Neural cell (in vitro differentiated cells): ENCODE results near the gene RPS17. TPM values are rescaled to one million over a fixed set of nuclear protein-coding genes. Genes with fewer than 3 reads are reported as not detected.

Source experiments
- H2AFZ ChIP-seq: fragments of 200-600, 300-800 bp; sonication (generic), shearing (Covaris generic); 2 replicates; pipeline ENCODE4 v1.6.0; 2014; ENCODE audit warnings: low read depth, mild to moderate bottlenecking, antibody characterized with exemption, low read length, moderate library complexity
- H3F3A ChIP-seq: fragments of 200-600 bp; shearing (Covaris generic); 2 replicates; pipeline ENCODE4 v1.6.1; 2016; ENCODE audit warnings: mild to moderate bottlenecking, moderate library complexity, mixed read lengths, antibody characterized with exemption, low read length; ENCODE audit not compliant: insufficient read depth, poor library complexity, severe bottlenecking
- H3K27ac ChIP-seq: fragments of 200-600, 300-800 bp; sonication (generic), shearing (Covaris generic); 2 replicates; pipeline ENCODE4 v1.5.1; 2014; ENCODE audit warnings: mild to moderate bottlenecking, low read length, moderate library complexity
- H3K27me3 ChIP-seq: fragments of 300-800, 200-600 bp; sonication (generic), shearing (Covaris generic); 2 replicates; pipeline ENCODE4 v1.6.0; 2014; ENCODE audit warnings: mild to moderate bottlenecking, low read depth, low read length, moderate library complexity; ENCODE audit not compliant: insufficient read depth
- H3K36me3 ChIP-seq: fragments of 300-800, 200-600 bp; sonication (generic), shearing (Covaris generic); 2 replicates; pipeline ENCODE4 v1.5.1; 2014; ENCODE audit warnings: mild to moderate bottlenecking, antibody characterized with exemption, low read length, moderate library complexity; ENCODE audit not compliant: insufficient read depth
- H3K4me2 ChIP-seq: fragments of 300-800, 200-600 bp; sonication (generic), shearing (Covaris generic); 2 replicates; pipeline ENCODE4 v1.6.0; 2014; ENCODE audit warnings: mild to moderate bottlenecking, low read length
- H3K4me3 ChIP-seq: fragments of 300-800, 200-600 bp; sonication (generic), shearing (Covaris generic); 2 replicates; pipeline ENCODE4 v1.5.1; 2014; ENCODE audit warnings: mild to moderate bottlenecking, low read length, moderate library complexity
- H3K79me2 ChIP-seq: fragments of 200-600 bp; shearing (Covaris generic); replicated peaks from 2 replicates; pipeline ENCODE4 v1.6.0; 2014; ENCODE audit warnings: mild to moderate bottlenecking, low read length, moderate library complexity; ENCODE audit not compliant: insufficient read depth
- H3K9ac ChIP-seq: fragments of 300-800, 200-600 bp; sonication (generic), shearing (Covaris generic); 2 replicates; pipeline ENCODE4 v1.6.1; 2016; ENCODE audit warnings: mild to moderate bottlenecking, low read length, mixed read lengths
- H3K9me2 ChIP-seq: fragments of 200-600 bp; shearing (Covaris generic); 2 replicates; pipeline ENCODE4 v1.6.1; 2016; ENCODE audit warnings: mild to moderate bottlenecking, low read length, mixed read lengths; ENCODE audit not compliant: insufficient read depth
- H3K9me3 ChIP-seq: fragments of 200-600, 300-800 bp; sonication (generic), shearing (Covaris generic); 2 replicates; pipeline ENCODE4 v1.6.1; 2016; ENCODE audit warnings: mild to moderate bottlenecking, mixed run types, low read length, moderate library complexity, mixed read lengths
- H4K20me1 ChIP-seq: fragments of 200-600 bp; shearing (Covaris generic); 2 replicates; pipeline ENCODE4 v1.6.1; 2016; ENCODE audit warnings: mild to moderate bottlenecking, mixed run types; ENCODE audit not compliant: insufficient read depth
- EP300 ChIP-seq: fragments of 450-650 bp; conservative IDR thresholded peaks from 2 replicates; pipeline ENCODE4 v1.6.1; 2014; ENCODE audit warnings: antibody characterized with exemption, mild to moderate bottlenecking, moderate library complexity; ENCODE audit not compliant: poor library complexity, severe bottlenecking
- EZH2 ChIP-seq: fragments of 200-600, 300-800 bp; shearing (Covaris generic), sonication (generic); IDR thresholded peaks from 2 replicates; pipeline ENCODE4 v1.6.1; 2014; ENCODE audit warnings: antibody characterized with exemption, low read length, borderline replicate concordance, mild to moderate bottlenecking; ENCODE audit not compliant: insufficient read depth, poor library complexity, severe bottlenecking
- MXI1 ChIP-seq: fragments of 450-650 bp; conservative IDR thresholded peaks from 2 replicates; pipeline ENCODE4 v1.6.1; 2014; ENCODE audit warnings: antibody characterized with exemption, mild to moderate bottlenecking; ENCODE audit not compliant: poor library complexity, severe bottlenecking
- POLR2AphosphoS5 ChIP-seq: IDR thresholded peaks from 2 replicates; pipeline ENCODE4 v1.6.1; 2012
- RAD21 ChIP-seq: fragments of 450-650 bp; conservative IDR thresholded peaks from 2 replicates; pipeline ENCODE4 v1.6.1; 2014; ENCODE audit warnings: antibody characterized with exemption, mild to moderate bottlenecking, moderate library complexity
- SMC3 ChIP-seq: fragments of 450-650 bp; conservative IDR thresholded peaks from 2 replicates; pipeline ENCODE4 v1.6.1; 2014; ENCODE audit warnings: antibody characterized with exemption, mild to moderate bottlenecking, moderate library complexity; ENCODE audit not compliant: poor library complexity
- TAF1 ChIP-seq: IDR thresholded peaks from 2 replicates; pipeline ENCODE4 v1.6.1; 2012; ENCODE audit warnings: low read depth
- polyA plus RNA-seq: library from polyadenylated mRNA; depleted of rRNA; stranded (reverse); fragments of >200 nt; gene quantifications from 2 replicates; pipeline ENCODE4 v1.2.3, GENCODE V29; 2014
- TF ChIP-seq, protein P1 (sequence below): fragments of 450-650 bp; IDR thresholded peaks from 2 replicates; pipeline ENCODE4 v1.5.1; 2014; ENCODE audit warnings: antibody characterized with exemption, mild to moderate bottlenecking, moderate library complexity; ENCODE audit not compliant: poor library complexity, severe bottlenecking
- TF ChIP-seq, protein P2 (sequence below): IDR thresholded peaks from 2 replicates; pipeline ENCODE4 v1.6.1; 2012; ENCODE audit warnings: borderline replicate concordance

The RPS17 gene
- polyA plus RNA-seq, 1 donor from 2014 or later, result 2,561 TPM

DNA sequence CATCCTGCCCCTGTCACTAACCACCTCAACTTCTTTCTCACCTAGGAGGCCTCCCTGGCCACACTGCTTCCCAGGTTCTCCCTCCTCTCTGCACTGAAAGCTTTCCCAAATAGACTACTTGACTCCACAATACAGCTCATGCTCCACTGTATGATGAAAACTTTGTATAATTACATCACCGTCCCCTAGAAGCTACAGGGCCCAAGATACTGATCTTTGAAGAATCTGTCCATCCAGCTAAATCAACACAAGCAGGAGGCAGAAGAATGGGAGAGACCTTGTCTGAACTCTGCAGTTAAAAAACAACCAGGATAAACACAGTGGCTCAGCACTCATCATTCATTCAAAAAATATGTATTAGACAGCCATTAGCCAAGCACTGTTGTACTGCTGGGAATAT, 26.4 kb upstream of the RPS17 start:
- TF ChIP-seq TAF1, result no peak
- TF ChIP-seq RAD21, result no peak
- Histone ChIP-seq H3K79me2 (no peaks in the 10 kb centered on the region), H3K27ac (no peak overlapping the region), H3K9me2 (no peaks in the 10 kb centered on the region), H4K20me1 (no peaks in the 10 kb centered on the region), H3K4me2 (no peak overlapping the region), H3F3A (no peaks in the 10 kb centered on the region), H3K9ac (no peak overlapping the region), H3K4me3 (no peak overlapping the region), H3K9me3 (no peaks in the 10 kb centered on the region), H3K27me3 (no peaks in the 10 kb centered on the region), H3K36me3 (no peaks in the 10 kb centered on the region), H2AFZ (no peak overlapping the region)

DNA sequence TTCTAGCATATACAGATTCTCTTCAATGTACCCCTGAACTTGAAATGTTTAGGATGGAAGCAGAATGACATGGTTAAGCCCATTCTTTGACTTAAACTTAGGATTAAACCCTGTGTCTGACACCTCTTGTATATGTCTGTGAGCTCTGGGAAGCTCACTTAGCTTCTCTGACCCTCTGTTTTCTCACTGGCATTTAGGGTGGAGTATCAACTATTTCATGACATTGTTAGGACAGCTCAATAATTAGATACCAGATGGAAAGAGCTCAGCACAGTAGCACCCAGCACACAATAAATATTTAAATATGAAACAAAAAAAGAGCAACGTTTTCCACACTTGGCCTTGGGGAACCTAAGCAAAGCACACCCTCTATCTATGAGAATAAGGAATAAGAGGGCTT, 18.2 kb upstream of the RPS17 start:
- Histone ChIP-seq H3K9ac (no peak overlapping the region), H3K27ac (no peak overlapping the region), H3K27me3 (no peaks in the 10 kb centered on the region), H3K79me2 (no peaks in the 10 kb centered on the region), H3K9me3 (no peaks in the 10 kb centered on the region), H2AFZ (no peak overlapping the region), H4K20me1 (no peaks in the 10 kb centered on the region), H3K4me2 (no peak overlapping the region), H3F3A (no peaks in the 10 kb centered on the region), H3K36me3 (no peaks in the 10 kb centered on the region), H3K4me3 (no peak overlapping the region), H3K9me2 (no peaks in the 10 kb centered on the region)
- no peak for TF ChIP-seq EZH2
- TF ChIP-seq, protein P1, sequence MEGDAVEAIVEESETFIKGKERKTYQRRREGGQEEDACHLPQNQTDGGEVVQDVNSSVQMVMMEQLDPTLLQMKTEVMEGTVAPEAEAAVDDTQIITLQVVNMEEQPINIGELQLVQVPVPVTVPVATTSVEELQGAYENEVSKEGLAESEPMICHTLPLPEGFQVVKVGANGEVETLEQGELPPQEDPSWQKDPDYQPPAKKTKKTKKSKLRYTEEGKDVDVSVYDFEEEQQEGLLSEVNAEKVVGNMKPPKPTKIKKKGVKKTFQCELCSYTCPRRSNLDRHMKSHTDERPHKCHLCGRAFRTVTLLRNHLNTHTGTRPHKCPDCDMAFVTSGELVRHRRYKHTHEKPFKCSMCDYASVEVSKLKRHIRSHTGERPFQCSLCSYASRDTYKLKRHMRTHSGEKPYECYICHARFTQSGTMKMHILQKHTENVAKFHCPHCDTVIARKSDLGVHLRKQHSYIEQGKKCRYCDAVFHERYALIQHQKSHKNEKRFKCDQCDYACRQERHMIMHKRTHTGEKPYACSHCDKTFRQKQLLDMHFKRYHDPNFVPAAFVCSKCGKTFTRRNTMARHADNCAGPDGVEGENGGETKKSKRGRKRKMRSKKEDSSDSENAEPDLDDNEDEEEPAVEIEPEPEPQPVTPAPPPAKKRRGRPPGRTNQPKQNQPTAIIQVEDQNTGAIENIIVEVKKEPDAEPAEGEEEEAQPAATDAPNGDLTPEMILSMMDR, result no peak
- TF ChIP-seq MXI1, result no peak
- no peak for TF ChIP-seq POLR2AphosphoS5
- TF ChIP-seq, protein P2, sequence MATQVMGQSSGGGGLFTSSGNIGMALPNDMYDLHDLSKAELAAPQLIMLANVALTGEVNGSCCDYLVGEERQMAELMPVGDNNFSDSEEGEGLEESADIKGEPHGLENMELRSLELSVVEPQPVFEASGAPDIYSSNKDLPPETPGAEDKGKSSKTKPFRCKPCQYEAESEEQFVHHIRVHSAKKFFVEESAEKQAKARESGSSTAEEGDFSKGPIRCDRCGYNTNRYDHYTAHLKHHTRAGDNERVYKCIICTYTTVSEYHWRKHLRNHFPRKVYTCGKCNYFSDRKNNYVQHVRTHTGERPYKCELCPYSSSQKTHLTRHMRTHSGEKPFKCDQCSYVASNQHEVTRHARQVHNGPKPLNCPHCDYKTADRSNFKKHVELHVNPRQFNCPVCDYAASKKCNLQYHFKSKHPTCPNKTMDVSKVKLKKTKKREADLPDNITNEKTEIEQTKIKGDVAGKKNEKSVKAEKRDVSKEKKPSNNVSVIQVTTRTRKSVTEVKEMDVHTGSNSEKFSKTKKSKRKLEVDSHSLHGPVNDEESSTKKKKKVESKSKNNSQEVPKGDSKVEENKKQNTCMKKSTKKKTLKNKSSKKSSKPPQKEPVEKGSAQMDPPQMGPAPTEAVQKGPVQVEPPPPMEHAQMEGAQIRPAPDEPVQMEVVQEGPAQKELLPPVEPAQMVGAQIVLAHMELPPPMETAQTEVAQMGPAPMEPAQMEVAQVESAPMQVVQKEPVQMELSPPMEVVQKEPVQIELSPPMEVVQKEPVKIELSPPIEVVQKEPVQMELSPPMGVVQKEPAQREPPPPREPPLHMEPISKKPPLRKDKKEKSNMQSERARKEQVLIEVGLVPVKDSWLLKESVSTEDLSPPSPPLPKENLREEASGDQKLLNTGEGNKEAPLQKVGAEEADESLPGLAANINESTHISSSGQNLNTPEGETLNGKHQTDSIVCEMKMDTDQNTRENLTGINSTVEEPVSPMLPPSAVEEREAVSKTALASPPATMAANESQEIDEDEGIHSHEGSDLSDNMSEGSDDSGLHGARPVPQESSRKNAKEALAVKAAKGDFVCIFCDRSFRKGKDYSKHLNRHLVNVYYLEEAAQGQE, result no peak
- no peak for TF ChIP-seq TAF1
- TF ChIP-seq SMC3, result no peak
- TF ChIP-seq EP300, result no peak
- TF ChIP-seq RAD21, result no peak
